Endothelial cell of umbilical vein (primary cell): ENCODE results near the gene NR6A1.

Source experiments
- CTCF ChIP-seq, 2 donors: IDR thresholded peaks; 1 replicate in 1 of 2; 2 replicates in 1 of 2; pipeline ENCODE4 v1.5.1; 2011; ENCODE audit warnings: low read length in 2 of 2, mild to moderate bottlenecking in 2 of 2, moderate library complexity in 2 of 2, control low read depth in 1 of 2, inconsistent platforms in 1 of 2, low read depth in 1 of 2; ENCODE audit not compliant: insufficient read depth in 1 of 2; ENCODE audit errors: extremely low read depth in 1 of 2
- FOS ChIP-seq: IDR thresholded peaks from 2 replicates; pipeline ENCODE4 v1.6.1; 2011; ENCODE audit warnings: mild to moderate bottlenecking, low read length, moderate library complexity, borderline replicate concordance; ENCODE audit not compliant: insufficient read depth
- GATA2 ChIP-seq: IDR thresholded peaks from 2 replicates; pipeline ENCODE4 v1.7.0; 2011; ENCODE audit warnings: low read depth, mild to moderate bottlenecking, moderate library complexity, mixed read lengths, low read length; ENCODE audit not compliant: insufficient read length, insufficient read depth
- JUN ChIP-seq: IDR thresholded peaks from 2 replicates; pipeline ENCODE4 v1.6.1; 2011; ENCODE audit warnings: borderline replicate concordance, low read depth; ENCODE audit not compliant: insufficient read length, insufficient read depth
- MAX ChIP-seq: IDR thresholded peaks from 2 replicates; pipeline ENCODE4 v1.6.1; 2011; ENCODE audit not compliant: insufficient read depth, insufficient read length
- MYC ChIP-seq: IDR thresholded peaks from one replicate; pipeline ENCODE4 v1.6.1; 2011; ENCODE audit warnings: mild to moderate bottlenecking, low read depth, low read length
- POLR2A ChIP-seq: IDR thresholded peaks from 2 replicates; pipeline ENCODE4 v1.6.1; 2012; ENCODE audit warnings: low read depth, mild to moderate bottlenecking, control low read depth, low read length
- POLR2AphosphoS5 ChIP-seq: IDR thresholded peaks from 2 replicates; pipeline ENCODE4 v1.6.1; 2012; ENCODE audit warnings: low read depth, mild to moderate bottlenecking, control low read depth, low read length, moderate library complexity; ENCODE audit not compliant: insufficient read depth

DNA sequence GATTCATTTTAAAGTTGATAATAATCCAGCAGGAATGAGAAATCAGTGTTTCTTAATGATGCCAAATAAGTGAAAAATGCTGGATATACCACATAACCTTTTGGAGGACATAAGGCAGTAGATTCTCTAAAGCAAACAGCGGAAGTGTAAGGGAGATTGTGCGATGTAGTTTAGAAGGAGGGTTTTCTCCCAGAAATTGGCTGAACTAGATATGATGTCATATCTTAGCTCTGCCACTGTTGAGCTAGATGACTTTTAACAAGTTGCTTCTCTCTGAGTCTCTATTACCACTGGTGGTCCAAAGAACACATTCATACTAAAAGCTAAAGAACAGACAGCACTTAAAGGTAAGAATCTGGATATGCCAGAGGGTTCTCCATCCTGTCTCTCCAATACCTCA is 107.0 kb downstream of the NR6A1 start:
- TF ChIP-seq CTCF (IDR thresholded peaks at IDR 0.05; ENCODE audit: extremely low read depth in 1 of 2, insufficient read depth in 1 of 2, low read depth in 1 of 2, low read length in 2 of 2), result no peak
- TF ChIP-seq MYC, result no peak
- no peak for TF ChIP-seq FOS
- TF ChIP-seq POLR2A, result no peak
- no peak for TF ChIP-seq MAX
- TF ChIP-seq GATA2, result no peak
- TF ChIP-seq POLR2AphosphoS5, result no peak
- no peak for TF ChIP-seq JUN
